HG03378 (cell line): Measurements from ENCODE around the gene OR3A2.
"Not testable (repeated sequence)": the region's sequence is repeated elsewhere in the genome, so short reads cannot be mapped to it uniquely, and the experiment has no call there.

Experiments used
- ATAC-seq: cut with Tn5 transposase; IDR thresholded peaks from one replicate; pipeline ENCODE4 v1.9.1; 2021; ENCODE audit warnings: mild to moderate bottlenecking, moderate library complexity; ENCODE audit not compliant: unreplicated experiment

OR3A2 gene

DNA sequence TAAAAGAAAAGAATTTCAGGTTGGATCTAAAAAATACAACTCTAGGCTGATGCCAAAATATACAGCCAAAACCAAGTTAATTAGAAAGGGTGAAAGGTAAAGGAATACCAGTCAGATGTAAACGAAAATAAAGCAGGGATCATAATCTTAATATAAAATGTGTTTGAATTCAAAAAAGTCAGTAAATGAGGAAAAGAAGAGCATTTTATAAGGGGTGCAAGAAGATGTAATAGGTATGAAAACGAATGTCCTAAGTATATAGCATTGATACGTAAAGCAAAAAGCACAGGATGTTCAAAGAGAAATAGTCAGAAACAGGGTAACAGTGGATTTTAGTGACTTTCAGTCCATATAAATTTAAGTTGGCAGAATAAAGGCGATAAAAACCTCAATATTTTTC lies 90.5 kb downstream of the OR3A2 start:
- no peak for ATAC-seq

GRCh38 chr17:3293548-3293947 lies 92.6 kb downstream of the OR3A2 start:
- not testable (repeated sequence) for ATAC-seq

DNA sequence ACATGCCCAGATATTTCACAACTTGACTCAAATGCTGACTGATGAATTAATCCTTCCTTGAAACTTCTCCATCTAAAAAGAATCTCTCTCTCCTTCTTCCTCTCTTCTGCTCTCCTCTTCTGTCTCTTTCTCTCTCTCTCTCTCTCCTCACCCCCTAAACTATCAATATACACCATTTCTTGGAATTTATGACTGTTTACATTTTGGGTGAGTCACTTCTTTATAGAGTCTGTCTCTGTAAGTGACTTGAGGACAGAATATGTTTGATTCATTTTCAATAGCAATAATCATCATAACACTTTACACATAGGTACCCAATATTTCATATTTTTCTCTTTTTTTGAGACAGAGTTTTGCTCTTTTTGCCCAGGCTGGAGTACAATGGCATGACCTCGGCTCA lies 103.2 kb downstream of the OR3A2 start:
- ATAC-seq: no peak

DNA sequence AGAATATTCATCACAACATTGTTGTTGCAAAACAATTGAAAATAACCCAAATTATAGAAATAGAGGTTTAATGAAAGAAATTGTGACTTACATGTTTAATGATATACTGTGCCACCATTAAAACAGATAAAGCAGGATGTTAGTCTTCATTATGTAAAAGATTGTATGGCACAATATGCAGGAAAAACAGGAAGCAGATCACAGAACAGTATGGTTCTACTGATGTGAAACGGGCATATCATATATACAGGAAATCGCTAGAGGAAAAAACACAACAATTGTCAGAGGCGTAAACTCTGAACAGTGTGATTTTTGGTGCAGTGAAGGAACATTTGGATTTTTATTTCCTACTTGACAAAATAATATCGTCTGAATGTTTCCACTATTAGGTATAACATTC lies 110.0 kb downstream of the OR3A2 start:
- no peak for ATAC-seq

GRCh38 chr17:3271072-3271848 lies 114.8 kb downstream of the OR3A2 start:
- no peak for ATAC-seq

GRCh38 chr17:3260600-3260999 lies 125.5 kb downstream of the OR3A2 start:
- ATAC-seq: no peak

- no peak for ATAC-seq
Observed at GRCh38 chr17:3260163-3260562, 125.9 kb downstream of the OR3A2 start.

- ATAC-seq: no peak
Observed at GRCh38 chr17:3256575-3256974, 129.5 kb downstream of the OR3A2 start.

DNA sequence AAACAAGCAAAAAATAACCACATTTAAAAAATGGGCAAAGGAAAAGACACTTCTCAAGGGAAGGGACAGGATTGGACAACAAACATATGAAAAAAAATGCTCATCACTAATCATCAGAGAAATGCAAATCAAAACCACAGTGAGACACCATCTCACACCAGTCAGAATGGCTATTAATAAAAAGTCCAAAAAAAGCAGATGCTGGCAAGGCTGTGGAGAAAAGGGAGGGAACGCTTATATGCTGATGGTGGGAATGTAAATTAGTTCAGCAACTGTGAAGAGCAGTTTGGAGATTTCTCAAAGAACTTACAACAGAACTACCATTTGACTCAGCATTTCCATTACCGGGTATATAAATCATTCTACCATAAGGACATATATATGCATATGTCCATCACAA lies 137.1 kb downstream of the OR3A2 start:
- not testable (repeated sequence) for ATAC-seq

DNA sequence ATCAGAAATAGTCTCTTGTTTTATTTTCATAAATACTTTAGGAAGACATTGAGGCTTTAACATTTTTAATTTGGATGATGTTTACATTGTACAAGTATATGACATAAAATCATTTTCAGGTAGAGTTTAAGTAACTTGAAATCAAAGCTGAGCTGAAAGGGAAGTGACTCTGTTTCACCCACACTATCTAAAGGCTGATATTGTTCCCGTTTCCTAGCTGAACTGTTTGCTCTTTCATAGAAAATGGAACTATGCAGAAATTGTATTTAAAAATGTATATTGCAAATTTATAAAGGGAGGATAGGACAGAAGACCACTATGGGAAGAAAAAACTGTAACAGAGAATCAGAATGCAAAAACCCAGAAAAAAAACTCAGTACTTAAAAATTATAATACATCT lies 141.3 kb downstream of the OR3A2 start:
- not testable (repeated sequence) for ATAC-seq

DNA sequence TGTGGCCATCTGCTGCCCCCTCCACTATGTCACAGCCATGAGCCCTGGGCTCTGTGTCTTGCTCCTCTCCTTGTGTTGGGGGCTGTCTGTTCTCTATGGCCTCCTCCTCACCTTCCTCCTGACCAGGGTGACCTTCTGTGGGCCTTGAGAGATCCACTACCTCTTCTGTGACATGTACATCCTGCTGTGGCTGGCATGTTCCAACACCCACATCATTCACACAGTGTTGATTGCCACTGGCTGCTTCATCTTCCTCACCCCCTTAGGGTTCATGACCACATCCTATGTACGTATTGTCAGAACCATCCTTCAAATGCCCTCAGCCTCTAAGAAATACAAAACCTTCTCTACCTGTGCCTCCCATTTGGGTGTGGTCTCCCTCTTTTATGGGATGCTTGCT lies 145.1 kb downstream of the OR3A2 start:
- ATAC-seq: not testable (repeated sequence)

GRCh38 chr17:3238685-3239084 lies 147.4 kb downstream of the OR3A2 start:
- not testable (repeated sequence) for ATAC-seq

DNA sequence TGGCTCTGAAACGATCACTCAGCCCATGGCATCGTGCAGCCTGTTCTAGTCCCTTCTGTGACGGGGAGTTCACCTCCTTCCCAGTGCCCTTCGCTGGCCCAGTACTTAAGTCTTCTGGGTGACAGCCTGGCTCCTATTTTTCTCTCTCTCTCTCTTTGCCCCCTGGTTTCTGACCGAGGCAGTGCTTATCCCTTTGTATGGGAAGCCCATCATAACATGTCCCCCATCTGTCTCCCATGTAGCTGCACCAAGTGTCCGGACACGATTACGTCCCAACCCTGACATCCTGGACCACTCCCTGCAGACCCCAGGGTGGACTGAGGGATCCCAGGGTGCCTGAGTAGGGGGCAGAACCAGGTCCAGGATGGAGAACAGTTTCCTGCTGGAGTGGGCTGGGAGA lies 153.8 kb downstream of the OR3A2 start:
- ATAC-seq: not testable (repeated sequence)
